Measurements from ENCODE around the gene IRF2BPL.

Gene IRF2BPL

GRCh38 chr14:77040741-77041653, 12.5 kb upstream of the IRF2BPL start:
- H3K27me3 ChIP-seq (ENCODE audit: insufficient read depth, low read length, poor library complexity): no peaks in the 10 kb centered on the region
- no peaks in the 10 kb centered on the region for H3K9me3 ChIP-seq (ENCODE audit: insufficient read depth, low read length, severe bottlenecking)
- DNase-seq: peak; percentile 67
- peak overlapping the region; percentile 79 for H2AFZ ChIP-seq (ENCODE audit: low read depth, low read length)
- TF ChIP-seq CTCF (IDR thresholded peaks at IDR 0.05; ENCODE audit: borderline replicate concordance, extremely low read depth, low read length, poor library complexity, severe bottlenecking) (peak; percentile 0), EZH2 (IDR thresholded peaks at IDR 0.05; ENCODE audit: borderline replicate concordance, low read depth, low read length, severe bottlenecking) (no peak)
- H3K79me2 ChIP-seq (ENCODE audit: insufficient read depth, low read length): no peaks in the 10 kb centered on the region
- H3K9ac ChIP-seq (ENCODE audit: low read depth, low read length): peak overlapping the region; percentile 60
- peak overlapping the region in 1 of 2 experiments; percentile 42; a peak in 2 of 4 replicates for H3K4me3 ChIP-seq (ENCODE audit: low read depth in 1 of 2, low read length in 2 of 2)
- H3K4me1 ChIP-seq (ENCODE audit: insufficient read depth, low read length): peaks cover 79% of the 10 kb centered on the region
- H3K36me3 ChIP-seq (ENCODE audit: insufficient read depth, low read length): no peaks in the 10 kb centered on the region
- H3K4me2 ChIP-seq (ENCODE audit: insufficient read depth, low read length): peak overlapping the region; percentile 61
- H4K20me1 ChIP-seq (ENCODE audit: insufficient read depth, low read length): no peaks in the 10 kb centered on the region
- ATAC-seq (ENCODE audit: insufficient read depth, low read depth): peak; percentile 55
- H3K27ac ChIP-seq (ENCODE audit: low read length): peak overlapping the region; percentile 84

GRCh38 chr14:77040059-77040740, 11.7 kb upstream of the IRF2BPL start:
- Histone ChIP-seq H4K20me1 (ENCODE audit: insufficient read depth, low read length) (no peaks in the 10 kb centered on the region), H3K27ac (ENCODE audit: low read length) (peak overlapping the region; percentile 96), H3K79me2 (ENCODE audit: insufficient read depth, low read length) (no peaks in the 10 kb centered on the region), H2AFZ (ENCODE audit: low read depth, low read length) (peak overlapping the region; percentile 79), H3K4me2 (ENCODE audit: insufficient read depth, low read length) (peak overlapping the region; percentile 69), H3K9ac (ENCODE audit: low read depth, low read length) (peak overlapping the region; percentile 60), H3K4me3 (ENCODE audit: low read depth in 1 of 2, low read length in 2 of 2) (peak overlapping the region; percentile 17 to 49; a peak in 3 of 4 replicates), H3K27me3 (ENCODE audit: insufficient read depth, low read length, poor library complexity) (no peaks in the 10 kb centered on the region), H3K9me3 (ENCODE audit: insufficient read depth, low read length, severe bottlenecking) (no peaks in the 10 kb centered on the region), H3K4me1 (ENCODE audit: insufficient read depth, low read length) (peaks cover 79% of the 10 kb centered on the region), H3K36me3 (ENCODE audit: insufficient read depth, low read length) (no peaks in the 10 kb centered on the region)
- peak; percentile 99 for DNase-seq
- TF ChIP-seq EZH2 (IDR thresholded peaks at IDR 0.05; ENCODE audit: borderline replicate concordance, low read depth, low read length, severe bottlenecking) (no peak), CTCF (IDR thresholded peaks at IDR 0.05; ENCODE audit: borderline replicate concordance, extremely low read depth, low read length, poor library complexity, severe bottlenecking) (peak; percentile 2)
- ATAC-seq (ENCODE audit: insufficient read depth, low read depth): peak; percentile 72

- peak overlapping the region; percentile 60 for H3K9ac ChIP-seq (ENCODE audit: low read depth, low read length)
- peak overlapping the region; percentile 96 for H3K27ac ChIP-seq (ENCODE audit: low read length)
- peak overlapping the region; percentile 17 to 49; a peak in 3 of 4 replicates for H3K4me3 ChIP-seq (ENCODE audit: low read depth in 1 of 2, low read length in 2 of 2)
- H3K27me3 ChIP-seq (ENCODE audit: insufficient read depth, low read length, poor library complexity): no peaks in the 10 kb centered on the region
- H4K20me1 ChIP-seq (ENCODE audit: insufficient read depth, low read length): no peaks in the 10 kb centered on the region
- H2AFZ ChIP-seq (ENCODE audit: low read depth, low read length): peak overlapping the region; percentile 63
- ATAC-seq (ENCODE audit: insufficient read depth, low read depth): peak; percentile 3
- no peaks in the 10 kb centered on the region for H3K36me3 ChIP-seq (ENCODE audit: insufficient read depth, low read length)
- H3K4me2 ChIP-seq (ENCODE audit: insufficient read depth, low read length): peak overlapping the region; percentile 69
- TF ChIP-seq EZH2 (IDR thresholded peaks at IDR 0.05; ENCODE audit: borderline replicate concordance, low read depth, low read length, severe bottlenecking): no peak
- H3K9me3 ChIP-seq (ENCODE audit: insufficient read depth, low read length, severe bottlenecking): no peaks in the 10 kb centered on the region
- peaks cover 80% of the 10 kb centered on the region for H3K4me1 ChIP-seq (ENCODE audit: insufficient read depth, low read length)
- DNase-seq: no peak
- H3K79me2 ChIP-seq (ENCODE audit: insufficient read depth, low read length): 0 out of 2 replicates have a peak, but pooled peaks cover under 1% of the 10 kb centered on the region
Observed at GRCh38 chr14:77039285-77040058, 11.0 kb upstream of the IRF2BPL start.

Data from DND-41 (cell line).